Nucleus accumbens (tissue), 56 donors: Measurements from ENCODE around the gene SH3GL3.

Source experiments
- DNase-seq, 56 donors: peaks; one replicate each; lab custom pipeline; 2025; lab: John Stamatoyannopoulos, UW

The SH3GL3 gene

GRCh38 chr15:83657549-83657948 lies 210.4 kb downstream of the SH3GL3 start:
- no peak for DNase-seq

DNA sequence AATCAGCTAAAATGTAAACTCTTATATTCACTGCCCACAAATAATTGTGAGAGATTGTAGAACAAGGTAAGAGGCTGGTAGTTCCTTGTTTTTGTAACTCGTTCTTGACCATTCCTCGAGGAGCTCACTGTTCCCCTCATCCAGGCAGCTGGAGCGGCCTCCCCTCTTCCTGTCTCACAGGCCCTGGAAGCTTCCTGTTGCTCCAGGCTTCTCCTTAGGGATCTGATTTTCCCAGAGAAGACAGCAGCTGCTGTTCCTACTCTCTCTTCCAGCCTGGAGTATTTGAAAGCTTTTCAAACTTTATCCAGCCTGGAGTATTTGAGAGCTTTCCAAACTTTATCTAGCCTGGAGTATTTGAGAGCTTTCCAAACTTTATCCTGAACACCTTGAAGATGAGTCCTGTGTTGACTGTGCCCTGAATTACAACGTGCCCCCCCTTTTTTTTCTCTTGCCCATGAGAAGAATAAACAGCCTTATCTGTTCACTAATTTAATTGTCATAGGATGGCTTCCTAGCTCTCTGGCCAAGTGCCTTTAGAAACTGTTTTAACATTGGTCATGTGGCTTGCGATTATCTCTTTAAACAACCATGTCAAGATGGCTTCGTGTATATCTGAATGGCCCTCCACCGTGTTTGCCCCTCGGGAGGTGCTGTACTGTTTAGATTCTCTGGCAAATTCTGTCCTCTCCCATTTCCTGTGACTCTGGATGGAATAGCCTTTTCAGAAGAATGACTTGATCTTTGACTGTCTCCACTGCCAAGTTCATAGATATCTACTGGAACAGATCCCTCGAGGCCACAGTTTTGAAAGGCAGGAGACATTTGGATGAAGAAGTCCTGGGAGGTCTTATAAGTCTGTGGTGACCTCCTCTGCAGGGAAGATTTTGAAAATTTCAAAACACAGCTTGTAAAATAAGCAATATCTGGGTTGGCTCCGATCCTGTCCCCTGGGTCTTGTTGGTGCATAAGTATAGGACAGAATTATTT lies 211.6 kb downstream of the SH3GL3 start:
- DNase-seq: no peak

GRCh38 chr15:83659417-83659812 lies 212.3 kb downstream of the SH3GL3 start:
- DNase-seq: no peak

DNA sequence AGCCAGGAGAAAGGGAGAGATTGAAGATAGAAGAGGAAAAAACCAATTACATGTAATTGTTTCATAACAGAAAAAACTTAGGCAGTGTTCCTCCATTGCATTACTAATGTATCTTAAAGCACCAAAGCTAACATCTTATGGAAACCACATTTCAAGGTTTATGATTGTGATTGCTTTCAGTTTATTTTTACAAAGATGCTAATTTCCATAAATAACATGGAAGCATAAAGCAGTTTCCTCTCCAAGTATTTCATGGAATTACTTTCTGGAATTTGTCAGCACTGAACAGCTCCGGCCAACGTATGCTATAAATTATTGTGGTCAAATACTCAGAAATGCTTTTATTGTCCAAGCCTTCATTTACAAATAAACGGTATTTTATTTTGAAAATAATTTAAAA lies 218.3 kb downstream of the SH3GL3 start:
- DNase-seq: no peak
